ENCODE results near the gene FAM9C.

- TF ChIP-seq, protein P1, sequence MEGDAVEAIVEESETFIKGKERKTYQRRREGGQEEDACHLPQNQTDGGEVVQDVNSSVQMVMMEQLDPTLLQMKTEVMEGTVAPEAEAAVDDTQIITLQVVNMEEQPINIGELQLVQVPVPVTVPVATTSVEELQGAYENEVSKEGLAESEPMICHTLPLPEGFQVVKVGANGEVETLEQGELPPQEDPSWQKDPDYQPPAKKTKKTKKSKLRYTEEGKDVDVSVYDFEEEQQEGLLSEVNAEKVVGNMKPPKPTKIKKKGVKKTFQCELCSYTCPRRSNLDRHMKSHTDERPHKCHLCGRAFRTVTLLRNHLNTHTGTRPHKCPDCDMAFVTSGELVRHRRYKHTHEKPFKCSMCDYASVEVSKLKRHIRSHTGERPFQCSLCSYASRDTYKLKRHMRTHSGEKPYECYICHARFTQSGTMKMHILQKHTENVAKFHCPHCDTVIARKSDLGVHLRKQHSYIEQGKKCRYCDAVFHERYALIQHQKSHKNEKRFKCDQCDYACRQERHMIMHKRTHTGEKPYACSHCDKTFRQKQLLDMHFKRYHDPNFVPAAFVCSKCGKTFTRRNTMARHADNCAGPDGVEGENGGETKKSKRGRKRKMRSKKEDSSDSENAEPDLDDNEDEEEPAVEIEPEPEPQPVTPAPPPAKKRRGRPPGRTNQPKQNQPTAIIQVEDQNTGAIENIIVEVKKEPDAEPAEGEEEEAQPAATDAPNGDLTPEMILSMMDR (IDR thresholded peaks at IDR 0.05 in 4 of 5, conservative IDR thresholded peaks at IDR 0.05 in 1 of 5), result no peak
- no peak for TF ChIP-seq POLR2A (IDR thresholded peaks at IDR 0.05)
Measured at GRCh38 chrX:13086076-13086475, 41.7 kb upstream of the FAM9C start.
